BE2C (cell line): ENCODE data around the gene MRO.

ENCODE experiments used
- DNase-seq: peaks from one replicate; pipeline ENCODE4 v3.0.0-alpha.2; 2020
- H3K27me3 ChIP-seq: fragments of 250-450 bp; sonication (Bioruptor Pico); 2 replicates; pipeline ENCODE4 v1.5.1; 2020; ENCODE audit warnings: mild to moderate bottlenecking
- H3K36me3 ChIP-seq: fragments of 250-450 bp; sonication (Bioruptor Pico); 2 replicates; pipeline ENCODE4 v1.5.1; 2020; ENCODE audit warnings: mild to moderate bottlenecking
- H3K4me1 ChIP-seq: fragments of 250-450 bp; sonication (Bioruptor Pico); 2 replicates; pipeline ENCODE4 v1.5.1; 2020
- H3K4me3 ChIP-seq: 2 replicates; pipeline ENCODE4 v1.5.1; 2011; ENCODE audit warnings: low read depth, low read length
- H3K9me3 ChIP-seq: fragments of 250-450 bp; sonication (Bioruptor Pico); 2 replicates; pipeline ENCODE4 v1.5.1; 2020
- TF ChIP-seq, protein P1 (sequence below): IDR thresholded peaks from 2 replicates; pipeline ENCODE4 v1.5.1; 2012; ENCODE audit warnings: mild to moderate bottlenecking, low read depth, low read length

Gene MRO

DNA sequence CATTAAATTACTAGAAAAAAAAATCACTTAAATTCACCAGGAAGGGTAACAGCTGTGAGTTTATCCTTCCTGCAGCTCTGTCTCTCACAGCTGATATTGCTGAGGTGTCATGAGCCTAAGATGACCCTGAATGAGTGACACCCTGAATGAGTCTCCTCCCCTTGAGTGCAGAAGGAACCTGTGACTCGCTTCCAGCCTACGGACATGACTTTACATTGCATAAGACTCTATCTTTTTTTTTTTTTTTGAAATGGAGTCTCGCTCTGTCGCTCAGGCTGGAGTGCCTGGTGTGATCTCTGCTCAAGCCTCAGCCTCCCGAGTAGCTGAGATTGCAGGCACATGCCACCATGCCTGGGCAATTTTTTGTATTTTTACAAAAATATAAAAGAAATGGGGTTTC, 14.1 kb downstream of the MRO start:
- Histone ChIP-seq H3K4me1 (no peaks in the 10 kb centered on the region), H3K27me3 (no peaks in the 10 kb centered on the region), H3K36me3 (no peaks in the 10 kb centered on the region), H3K4me3 (no peak overlapping the region), H3K9me3 (no peaks in the 10 kb centered on the region)
- TF ChIP-seq, protein P1, sequence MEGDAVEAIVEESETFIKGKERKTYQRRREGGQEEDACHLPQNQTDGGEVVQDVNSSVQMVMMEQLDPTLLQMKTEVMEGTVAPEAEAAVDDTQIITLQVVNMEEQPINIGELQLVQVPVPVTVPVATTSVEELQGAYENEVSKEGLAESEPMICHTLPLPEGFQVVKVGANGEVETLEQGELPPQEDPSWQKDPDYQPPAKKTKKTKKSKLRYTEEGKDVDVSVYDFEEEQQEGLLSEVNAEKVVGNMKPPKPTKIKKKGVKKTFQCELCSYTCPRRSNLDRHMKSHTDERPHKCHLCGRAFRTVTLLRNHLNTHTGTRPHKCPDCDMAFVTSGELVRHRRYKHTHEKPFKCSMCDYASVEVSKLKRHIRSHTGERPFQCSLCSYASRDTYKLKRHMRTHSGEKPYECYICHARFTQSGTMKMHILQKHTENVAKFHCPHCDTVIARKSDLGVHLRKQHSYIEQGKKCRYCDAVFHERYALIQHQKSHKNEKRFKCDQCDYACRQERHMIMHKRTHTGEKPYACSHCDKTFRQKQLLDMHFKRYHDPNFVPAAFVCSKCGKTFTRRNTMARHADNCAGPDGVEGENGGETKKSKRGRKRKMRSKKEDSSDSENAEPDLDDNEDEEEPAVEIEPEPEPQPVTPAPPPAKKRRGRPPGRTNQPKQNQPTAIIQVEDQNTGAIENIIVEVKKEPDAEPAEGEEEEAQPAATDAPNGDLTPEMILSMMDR = no peak
- DNase-seq = no peak

DNA sequence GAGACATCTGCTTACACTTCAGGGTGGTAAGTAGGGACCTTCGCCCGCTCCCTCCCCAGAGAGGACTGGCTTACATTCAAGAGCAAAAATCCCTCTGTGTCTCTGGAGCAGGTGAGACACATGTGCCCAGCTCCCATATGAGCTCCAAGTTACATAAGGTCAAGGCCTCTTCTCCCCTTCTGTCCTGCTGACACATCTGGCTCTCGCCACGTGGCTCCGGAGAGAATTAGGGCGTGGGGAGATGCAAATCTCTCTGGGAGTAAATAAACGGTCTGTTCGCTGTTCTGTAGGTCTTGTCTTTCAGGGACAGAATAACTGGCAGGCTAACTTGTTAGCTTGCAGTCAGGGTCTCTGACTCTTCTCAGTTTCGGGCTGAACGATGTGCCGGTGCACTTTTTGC, 16.2 kb downstream of the MRO start:
- Histone ChIP-seq H3K36me3 (no peaks in the 10 kb centered on the region), H3K9me3 (no peaks in the 10 kb centered on the region), H3K27me3 (no peaks in the 10 kb centered on the region), H3K4me1 (no peaks in the 10 kb centered on the region), H3K4me3 (no peak overlapping the region)
- TF ChIP-seq, protein P1 = no peak
- no peak for DNase-seq

- H3K27me3 ChIP-seq = no peaks in the 10 kb centered on the region
Observed at GRCh38 chr18:50802141-50802540, 17.7 kb downstream of the MRO start.

GRCh38 chr18:50797142-50797541, 22.7 kb downstream of the MRO start:
- no peak overlapping the region for H3K4me3 ChIP-seq
- TF ChIP-seq, protein P1 = no peak
- no peak for DNase-seq
- H3K27me3 ChIP-seq = no peaks in the 10 kb centered on the region
- H3K4me1 ChIP-seq = no peaks in the 10 kb centered on the region
- H3K9me3 ChIP-seq = no peaks in the 10 kb centered on the region
- no peaks in the 10 kb centered on the region for H3K36me3 ChIP-seq

More at GRCh38 chr18:50802141-50802540, 17.7 kb downstream of the MRO start:
- Histone ChIP-seq H3K4me1 (no peaks in the 10 kb centered on the region), H3K36me3 (no peaks in the 10 kb centered on the region), H3K9me3 (no peaks in the 10 kb centered on the region), H3K4me3 (no peak overlapping the region)
- TF ChIP-seq, protein P1 = no peak
- DNase-seq = no peak

DNA sequence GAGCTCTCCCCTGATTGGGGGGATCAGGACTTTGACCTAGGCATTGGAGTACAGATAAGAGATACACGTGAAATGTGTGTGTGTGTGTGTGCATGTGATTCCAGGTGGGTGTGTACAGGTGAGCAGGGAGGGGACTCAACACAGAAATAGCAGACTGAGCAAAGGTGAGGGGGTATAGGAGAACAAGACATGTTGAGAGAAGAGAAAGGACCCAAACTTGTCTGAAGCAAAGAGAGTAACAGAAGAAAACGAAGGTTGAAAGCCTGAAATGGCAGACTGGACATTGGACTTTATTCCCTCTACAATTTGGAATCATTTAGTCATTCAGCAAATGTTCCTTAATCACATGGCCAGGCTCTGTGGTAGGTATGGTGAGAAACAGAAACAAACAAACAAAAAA, 23.3 kb downstream of the MRO start:
- Histone ChIP-seq H3K4me3 (no peak overlapping the region), H3K9me3 (no peaks in the 10 kb centered on the region), H3K4me1 (no peaks in the 10 kb centered on the region), H3K36me3 (no peaks in the 10 kb centered on the region), H3K27me3 (no peaks in the 10 kb centered on the region)
- DNase-seq = no peak
- TF ChIP-seq, protein P1 = no peak

GRCh38 chr18:50793641-50794565, 25.9 kb downstream of the MRO start:
- Histone ChIP-seq H3K4me1 (no peaks in the 10 kb centered on the region), H3K4me3 (no peak overlapping the region), H3K9me3 (no peaks in the 10 kb centered on the region), H3K36me3 (no peaks in the 10 kb centered on the region), H3K27me3 (no peaks in the 10 kb centered on the region)
- DNase-seq = no peak
- TF ChIP-seq, protein P1 = no peak
